ENCODE data around the gene ZNF23. TPM values are rescaled to one million over a fixed set of nuclear protein-coding genes. Genes with fewer than 3 reads are reported as not detected.

The ZNF23 gene
- total RNA-seq, 2 donors from 2014 or later: 4.4 to 5.3 TPM

- TF ChIP-seq, protein P1, sequence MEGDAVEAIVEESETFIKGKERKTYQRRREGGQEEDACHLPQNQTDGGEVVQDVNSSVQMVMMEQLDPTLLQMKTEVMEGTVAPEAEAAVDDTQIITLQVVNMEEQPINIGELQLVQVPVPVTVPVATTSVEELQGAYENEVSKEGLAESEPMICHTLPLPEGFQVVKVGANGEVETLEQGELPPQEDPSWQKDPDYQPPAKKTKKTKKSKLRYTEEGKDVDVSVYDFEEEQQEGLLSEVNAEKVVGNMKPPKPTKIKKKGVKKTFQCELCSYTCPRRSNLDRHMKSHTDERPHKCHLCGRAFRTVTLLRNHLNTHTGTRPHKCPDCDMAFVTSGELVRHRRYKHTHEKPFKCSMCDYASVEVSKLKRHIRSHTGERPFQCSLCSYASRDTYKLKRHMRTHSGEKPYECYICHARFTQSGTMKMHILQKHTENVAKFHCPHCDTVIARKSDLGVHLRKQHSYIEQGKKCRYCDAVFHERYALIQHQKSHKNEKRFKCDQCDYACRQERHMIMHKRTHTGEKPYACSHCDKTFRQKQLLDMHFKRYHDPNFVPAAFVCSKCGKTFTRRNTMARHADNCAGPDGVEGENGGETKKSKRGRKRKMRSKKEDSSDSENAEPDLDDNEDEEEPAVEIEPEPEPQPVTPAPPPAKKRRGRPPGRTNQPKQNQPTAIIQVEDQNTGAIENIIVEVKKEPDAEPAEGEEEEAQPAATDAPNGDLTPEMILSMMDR (IDR thresholded peaks at IDR 0.05): no peak
- no peak for TF ChIP-seq POLR2A (IDR thresholded peaks at IDR 0.05)
- H3K9me3 ChIP-seq: no peaks in the 10 kb centered on the region
- H3K4me3 ChIP-seq: no peak overlapping the region
- peaks cover 4% of the 10 kb centered on the region for H3K4me1 ChIP-seq
- intact Hi-C loops (cut with DNase I): no loop called here
- H3K27me3 ChIP-seq: no peaks in the 10 kb centered on the region
- WGBS, 2 donors: 55 to 70% methylated on average over 4 of the region's 4 CpGs
- H3K27ac ChIP-seq: no peak overlapping the region
- ATAC-seq: no peak
- H3K36me3 ChIP-seq (replicated peaks in 1 of 2; ENCODE audit: insufficient read depth in 1 of 2, low read depth in 2 of 2): no peaks in the 10 kb centered on the region
- DNase-seq: no peak
These were observed 57.7 kb downstream of the ZNF23 start for GRCh38 chr16:71404364-71404763.

- WGBS, 2 donors: 63 to 65% methylated on average over 11 of the region's 11 CpGs
- H3K9me3 ChIP-seq: no peaks in the 10 kb centered on the region
- TF ChIP-seq, protein P1 (IDR thresholded peaks at IDR 0.05): no peak
- TF ChIP-seq POLR2A (IDR thresholded peaks at IDR 0.05): no peak
- DNase-seq: no peak
- ATAC-seq: no peak
- H3K4me1 ChIP-seq: no peaks in the 10 kb centered on the region
- H3K4me3 ChIP-seq: no peak overlapping the region
- intact Hi-C loops (cut with DNase I): no loop called here
- no peaks in the 10 kb centered on the region for H3K36me3 ChIP-seq (replicated peaks in 1 of 2; ENCODE audit: insufficient read depth in 1 of 2, low read depth in 2 of 2)
- no peak overlapping the region for H3K27ac ChIP-seq
- no peaks in the 10 kb centered on the region for H3K27me3 ChIP-seq
These were observed 59.4 kb downstream of the ZNF23 start for GRCh38 chr16:71402674-71403073.

DNA sequence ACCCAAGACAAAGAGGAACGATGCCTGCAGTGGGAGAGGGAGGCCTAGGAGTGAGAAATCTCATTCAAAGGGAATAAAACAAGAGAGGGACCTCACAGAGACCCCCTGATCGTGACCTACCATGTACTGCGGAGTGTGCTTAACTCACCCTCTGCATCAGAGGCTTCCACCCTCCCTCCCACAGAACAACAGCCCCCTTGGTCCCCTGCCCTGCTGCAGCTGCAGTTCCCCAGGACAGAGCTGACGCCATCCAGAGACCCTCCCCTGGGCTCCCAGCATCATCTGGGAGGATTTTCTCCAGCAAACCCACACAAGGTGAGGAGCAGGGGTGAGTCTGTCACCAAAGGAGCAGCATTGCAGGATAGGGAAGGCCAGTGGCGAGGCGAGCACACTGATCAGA, 60.0 kb downstream of the ZNF23 start:
- H3K27ac ChIP-seq: no peak overlapping the region
- no peaks in the 10 kb centered on the region for H3K27me3 ChIP-seq
- 64 to 68% methylated on average over 6 of the region's 6 CpGs for WGBS, 2 donors
- H3K9me3 ChIP-seq: no peaks in the 10 kb centered on the region
- ATAC-seq (no peak), DNase-seq (no peak)
- no peaks in the 10 kb centered on the region for H3K36me3 ChIP-seq (replicated peaks in 1 of 2; ENCODE audit: insufficient read depth in 1 of 2, low read depth in 2 of 2)
- TF ChIP-seq, protein P1 (IDR thresholded peaks at IDR 0.05): no peak
- no peak for TF ChIP-seq POLR2A (IDR thresholded peaks at IDR 0.05)
- H3K4me3 ChIP-seq: no peak overlapping the region
- H3K4me1 ChIP-seq: no peaks in the 10 kb centered on the region
- intact Hi-C loops (cut with DNase I): no loop called here

DNA sequence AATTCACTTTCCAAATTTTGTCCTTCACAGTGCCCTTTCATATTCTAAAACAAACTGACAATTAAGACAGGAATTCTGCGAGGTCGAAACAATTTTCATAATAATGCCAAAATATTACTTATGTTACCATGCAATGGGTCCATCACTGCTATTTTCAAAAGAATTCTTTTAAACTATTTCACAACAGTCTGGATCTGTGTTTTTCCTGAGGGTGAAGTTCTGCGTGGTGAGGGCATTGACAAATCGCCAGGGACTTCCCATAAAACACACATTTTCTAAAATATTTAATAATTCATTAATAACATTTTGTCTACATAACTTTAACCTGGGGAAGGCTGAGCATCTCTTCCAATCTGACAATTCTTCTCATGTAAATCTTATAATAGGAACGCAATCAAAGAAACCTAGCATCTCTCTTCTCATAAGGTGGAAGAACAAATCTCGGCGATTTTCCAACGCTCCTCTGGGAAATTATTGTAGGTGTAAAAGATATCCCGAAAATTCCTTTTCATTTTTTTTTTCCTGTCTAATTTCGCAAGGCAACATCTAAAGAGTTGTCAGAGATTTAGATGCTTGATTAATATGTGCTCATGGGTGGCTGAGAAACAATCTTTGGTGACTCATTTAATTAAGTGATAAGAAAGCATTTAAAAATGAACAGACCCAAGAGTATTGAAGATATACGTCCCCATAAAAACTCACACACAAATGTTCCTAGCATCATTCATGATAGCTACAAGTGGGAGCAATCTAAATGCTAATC, 62.1 kb downstream of the ZNF23 start:
- H3K9me3 ChIP-seq: no peaks in the 10 kb centered on the region
- TF ChIP-seq, protein P1 (IDR thresholded peaks at IDR 0.05): no peak
- TF ChIP-seq POLR2A (IDR thresholded peaks at IDR 0.05): no peak
- no peaks in the 10 kb centered on the region for H3K36me3 ChIP-seq (replicated peaks in 1 of 2; ENCODE audit: insufficient read depth in 1 of 2, low read depth in 2 of 2)
- H3K4me1 ChIP-seq: no peaks in the 10 kb centered on the region
- WGBS, 2 donors: 68 to 71% methylated on average over 11 of the region's 11 CpGs
- DNase-seq (no peak), ATAC-seq (no peak)
- H3K27ac ChIP-seq: no peak overlapping the region
- intact Hi-C loops (cut with DNase I): no loop called here
- no peak overlapping the region for H3K4me3 ChIP-seq
- H3K27me3 ChIP-seq: no peaks in the 10 kb centered on the region

Other genes with a start within 250 kb of the ZNF23 start
- gene HYDIN, start 231.5 kb downstream of the ZNF23 start, total RNA-seq: 1 to 10 TPM; 5.6 to 6.7 TPM
- gene CMTR2, start 172.8 kb downstream of the ZNF23 start, total RNA-seq: 10 to 100 TPM in 1 of 2 donors, 1 to 10 TPM in 1; 7.3 to 20.2 TPM
- 1 to 10 TPM in 1 of 2 donors, under 1 TPM in 1; 0.99 to 3.1 TPM for gene CALB2, start 103.5 kb downstream of the ZNF23 start, total RNA-seq
- gene TLE7, start 20.2 kb downstream of the ZNF23 start, total RNA-seq: not detected
- gene ZNF19, start 27.1 kb upstream of the ZNF23 start, total RNA-seq: 1 to 10 TPM; 3.6 to 5.9 TPM
- gene CHST4, start 64.2 kb upstream of the ZNF23 start, total RNA-seq: 10 to 100 TPM; 21.8 to 23.4 TPM
- gene TAT, start 114.8 kb upstream of the ZNF23 start, total RNA-seq: not detected
- gene MARVELD3, start 163.9 kb upstream of the ZNF23 start, total RNA-seq: 10 to 100 TPM; 14.5 to 58.7 TPM

Data from body of pancreas (tissue), 4 donors.